Transverse colon (tissue), 4 donors: ENCODE data around the gene MGLL. TPM values are rescaled to one million over a fixed set of nuclear protein-coding genes. Genes with fewer than 3 reads are reported as not detected.

ENCODE experiments used
- DNase-seq: peaks from one replicate; pipeline ENCODE4 v3.0.0-alpha.2; 2019
- H3K27ac ChIP-seq, 4 donors: fragments of 200-600 bp; sonication (generic); 2 replicates each; pipeline ENCODE4 v1.5.1; 2016 to 2018; ENCODE audit warnings: inconsistent platforms in 4 of 4
- H3K27me3 ChIP-seq: fragments of 200-600 bp; sonication (generic); 2 replicates; pipeline ENCODE4 v1.5.1; 2017; ENCODE audit warnings: inconsistent platforms
- H3K36me3 ChIP-seq, 4 donors: fragments of 200-600 bp; sonication (generic); 2 replicates each; pipeline ENCODE4 v1.5.1; 2017 to 2019; ENCODE audit warnings: inconsistent platforms in 4 of 4
- H3K4me1 ChIP-seq, 4 donors: fragments of 200-600 bp; sonication (generic); 2 replicates each; pipeline ENCODE4 v1.5.1; 2017 to 2020; ENCODE audit warnings: inconsistent platforms in 4 of 4
- H3K4me3 ChIP-seq, 4 donors: fragments of 200-600 bp; sonication (generic); 1 replicate in 1 of 4; 2 replicates in 3 of 4; pipeline versions ENCODE4 v1.5.1 to v1.6.1; 2017 to 2019; ENCODE audit warnings: inconsistent platforms in 4 of 4
- H3K9me3 ChIP-seq, 2 donors: fragments of 200-600 bp; sonication (generic); 2 replicates each; pipeline ENCODE4 v1.5.1; 2017 to 2019; ENCODE audit warnings: inconsistent platforms in 2 of 2
- CTCF ChIP-seq, 5 experiments: fragments of 200-600 bp in 3 of 5; fragments of 450-650 bp in 2 of 5; sonication (generic) in 3 of 5; IDR thresholded peaks; 1 replicate in 2 of 5; 2 replicates in 3 of 5; pipeline ENCODE4 v1.5.1; 2016 to 2017; ENCODE audit warnings: antibody characterized with exemption in 5 of 5, inconsistent platforms in 3 of 5, mild to moderate bottlenecking in 2 of 5, moderate library complexity in 1 of 5
- EP300 ChIP-seq: sonication (generic); formaldehyde crosslinking; IDR thresholded peaks from one replicate; pipeline ENCODE4 v1.6.1; 2017; ENCODE audit warnings: antibody characterized with exemption, low read depth
- POLR2A ChIP-seq: fragments of 450-650 bp; IDR thresholded peaks from one replicate; pipeline ENCODE4 v1.6.1; 2016; ENCODE audit warnings: antibody characterized with exemption, mild to moderate bottlenecking, moderate library complexity
- POLR2AphosphoS5 ChIP-seq, 3 donors: sonication (generic); formaldehyde crosslinking; IDR thresholded peaks; one replicate each; pipeline ENCODE4 v1.6.1; 2016; ENCODE audit warnings: antibody characterized with exemption in 3 of 3
- WGBS, 2 donors: methylation state at CpG; one replicate each; pipeline ENCODE4 v1.1.5; 2018; ENCODE audit warnings: low coverage in 1 of 2; 5-methylcytosine and 5-hydroxymethylcytosine counted together
- in situ Hi-C, 4 donors: fragments of 200-750 bp; cut with MboI; loops; one replicate each; pipeline versions ENCODE4 v1.15.0 to v1.15.1; 2017; ENCODE audit warnings: low sequenced_read_pairs in 3 of 4, low pct_ligation_motif_present in 1 of 4, low pct_unique_long_range_greater_than_20kb in 1 of 4
- intact Hi-C: fragments of 100-400 bp; cut with DNase I; formaldehyde crosslinking; loops from one replicate; pipeline ENCODE4 v1.15.1; 2023; ENCODE audit warnings: low total_unique reads
- total RNA-seq, 4 donors: library from RNA; depleted of rRNA; stranded (reverse); fragments of >200 nt; gene quantifications; one replicate each; pipeline ENCODE4 v1.1.0, GENCODE V29; 2016

The MGLL gene
- total RNA-seq, 4 donors from 2014 or later = 150 to 329 (median 294) TPM

DNA sequence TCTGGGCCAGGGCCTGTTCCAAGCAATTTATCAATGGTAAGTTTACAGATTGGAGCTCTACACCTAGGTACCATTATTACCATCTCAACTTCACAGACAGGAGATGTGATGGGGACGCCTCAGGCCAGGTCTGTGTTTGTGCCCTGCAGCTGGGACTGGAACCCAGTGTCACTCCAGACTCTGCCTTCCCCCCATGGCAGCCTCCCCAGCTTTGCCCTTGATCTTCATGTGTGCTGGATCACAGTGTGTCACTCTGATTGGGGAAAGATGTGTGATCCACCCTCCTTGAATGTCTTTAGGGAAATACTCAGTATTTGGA, 59.6 kb downstream of the MGLL start:
- Histone ChIP-seq H3K36me3 (no peaks in the 10 kb centered on the region), H3K27me3 (no peaks in the 10 kb centered on the region), H3K27ac (peak overlapping the region in 2 of 4 donors; percentile 66), H3K4me3 (no peak overlapping the region), H3K4me1 (peaks cover 7 to 59% (median 25%) of the 10 kb centered on the region in 4 donors), H3K9me3 (no peaks in the 10 kb centered on the region)
- TF ChIP-seq CTCF (IDR thresholded peaks at IDR 0.05) (no peak), EP300 (no peak), POLR2AphosphoS5 (IDR thresholded peaks at IDR 0.05) (no peak), POLR2A (no peak)
- no peak for DNase-seq
- 88% methylated on average over 1 of the region's 1 CpG; no CpG with 5 or more reads in 1 of the 2 donors for WGBS, 2 donors
- in situ Hi-C loops (no loop called here), intact Hi-C loops (no loop called here)

DNA sequence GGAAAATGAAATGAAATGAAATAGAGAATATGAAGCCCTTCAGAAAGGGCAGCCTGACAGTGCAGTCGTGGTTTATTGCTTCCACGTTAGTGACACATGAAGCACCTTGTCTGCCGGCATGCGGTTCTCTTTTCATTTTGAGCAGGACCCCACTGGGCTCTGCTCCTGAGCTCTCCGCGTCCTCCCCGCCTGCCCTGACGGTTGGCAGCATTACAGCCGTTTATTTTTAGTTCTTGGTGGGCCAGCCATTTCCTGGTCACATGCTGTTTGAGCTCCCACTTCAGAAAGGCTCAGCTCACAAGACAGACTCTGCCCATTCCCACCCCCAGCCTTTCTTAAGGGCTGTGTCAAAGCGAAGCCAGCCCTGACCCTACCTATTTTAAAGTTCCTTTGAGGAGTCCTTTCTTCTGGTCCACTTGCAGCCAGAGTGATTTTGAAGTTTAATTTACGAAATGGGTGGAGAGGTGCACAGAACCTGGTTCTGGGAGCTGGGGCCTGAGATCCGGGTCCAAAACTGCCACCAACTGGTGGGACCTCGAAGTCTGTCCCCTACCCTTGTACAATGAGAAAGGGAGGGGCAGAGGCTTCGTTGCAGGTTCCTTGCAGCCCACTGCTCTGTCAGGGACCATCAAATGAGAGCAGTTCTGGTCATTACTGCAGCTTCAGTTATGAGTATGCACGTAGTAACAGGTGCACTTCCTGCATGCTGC, 60.1 kb downstream of the MGLL start:
- WGBS, 2 donors = 42% methylated on average over 15 of the region's 15 CpGs; no CpG with 5 or more reads in 1 of the 2 donors
- TF ChIP-seq POLR2A = no peak
- TF ChIP-seq POLR2AphosphoS5 (IDR thresholded peaks at IDR 0.05) = no peak
- no peak for TF ChIP-seq CTCF (IDR thresholded peaks at IDR 0.05)
- TF ChIP-seq EP300 = no peak
- H3K27me3 ChIP-seq = no peaks in the 10 kb centered on the region
- H3K27ac ChIP-seq = peak overlapping the region; percentile 9 to 66 (median 62)
- peaks cover 7 to 63% (median 25%) of the 10 kb centered on the region in 4 donors for H3K4me1 ChIP-seq
- no peaks in the 10 kb centered on the region for H3K36me3 ChIP-seq
- in situ Hi-C loops = no loop called here
- peak; percentile 51 for DNase-seq
- H3K9me3 ChIP-seq = no peaks in the 10 kb centered on the region
- intact Hi-C loops = no loop called here
- H3K4me3 ChIP-seq = no peak overlapping the region

- intact Hi-C loops (no loop called here), in situ Hi-C loops (no loop called here)
- peak overlapping the region; percentile 9 to 66 (median 62) for H3K27ac ChIP-seq
- no peaks in the 10 kb centered on the region for H3K9me3 ChIP-seq
- DNase-seq = peak; percentile 36
- 82% methylated on average over 12 of the region's 12 CpGs; no CpG with 5 or more reads in 1 of the 2 donors for WGBS, 2 donors
- H3K27me3 ChIP-seq = no peaks in the 10 kb centered on the region
- peak in 1 of 5 experiments; percentile 14 for TF ChIP-seq CTCF (IDR thresholded peaks at IDR 0.05)
- no peak for TF ChIP-seq EP300
- TF ChIP-seq POLR2AphosphoS5 (IDR thresholded peaks at IDR 0.05) = peak in 1 of 3 donors; percentile 9
- TF ChIP-seq POLR2A = no peak
- peaks cover 7 to 65% (median 23%) of the 10 kb centered on the region in 4 donors for H3K4me1 ChIP-seq
- H3K4me3 ChIP-seq = no peak overlapping the region
- H3K36me3 ChIP-seq = no peaks in the 10 kb centered on the region
These were observed 60.9 kb downstream of the MGLL start for GRCh38 chr3:127761441-127761801.

- in situ Hi-C loops = no loop called here
- TF ChIP-seq CTCF (IDR thresholded peaks at IDR 0.05) (no peak), POLR2A (no peak), EP300 (no peak), POLR2AphosphoS5 (IDR thresholded peaks at IDR 0.05) (no peak)
- no peaks in the 10 kb centered on the region for H3K9me3 ChIP-seq
- H3K36me3 ChIP-seq = no peaks in the 10 kb centered on the region
- WGBS, 2 donors = 90% methylated on average over 11 of the region's 13 CpGs; no CpG with 5 or more reads in 1 of the 2 donors
- H3K4me1 ChIP-seq = peaks cover 7 to 61% (median 22%) of the 10 kb centered on the region in 4 donors
- intact Hi-C loops = no loop called here
- no peak overlapping the region for H3K4me3 ChIP-seq
- no peaks in the 10 kb centered on the region for H3K27me3 ChIP-seq
- no peak for DNase-seq
- peak overlapping the region; percentile 9 to 66 (median 62) for H3K27ac ChIP-seq
These were observed 61.4 kb downstream of the MGLL start for GRCh38 chr3:127760791-127761440.
